DMS53 treated with DMSO at 0.1 percent for 48 hours (cell line): Measurements from ENCODE around the gene IL12RB1.

Experiments used
- DNase-seq: peaks from one replicate; lab custom pipeline; 2025; ENCODE audit not compliant: unreplicated experiment; lab: John Stamatoyannopoulos, UW

The IL12RB1 gene

DNA sequence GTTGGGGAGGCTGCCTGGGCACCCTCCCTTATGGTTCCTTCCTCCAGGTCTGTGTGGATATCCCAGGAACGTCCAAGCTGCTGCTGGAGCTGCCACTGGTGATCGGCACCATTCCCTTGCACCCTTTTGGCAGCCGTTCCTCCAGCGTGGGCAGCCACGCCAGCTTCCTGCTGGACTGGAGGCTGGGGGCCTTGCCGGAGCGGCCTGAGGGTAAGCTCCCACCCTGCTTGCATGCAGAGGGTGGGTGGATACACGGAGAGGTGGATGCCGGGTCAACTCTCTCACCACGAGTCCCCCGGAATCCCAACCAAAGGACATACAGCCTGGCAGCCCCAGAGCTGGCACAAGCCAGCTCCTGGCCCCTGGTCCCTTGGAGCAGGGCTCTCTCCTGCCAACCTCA is 76.6 kb downstream of the IL12RB1 start:
- no peak for DNase-seq

DNA sequence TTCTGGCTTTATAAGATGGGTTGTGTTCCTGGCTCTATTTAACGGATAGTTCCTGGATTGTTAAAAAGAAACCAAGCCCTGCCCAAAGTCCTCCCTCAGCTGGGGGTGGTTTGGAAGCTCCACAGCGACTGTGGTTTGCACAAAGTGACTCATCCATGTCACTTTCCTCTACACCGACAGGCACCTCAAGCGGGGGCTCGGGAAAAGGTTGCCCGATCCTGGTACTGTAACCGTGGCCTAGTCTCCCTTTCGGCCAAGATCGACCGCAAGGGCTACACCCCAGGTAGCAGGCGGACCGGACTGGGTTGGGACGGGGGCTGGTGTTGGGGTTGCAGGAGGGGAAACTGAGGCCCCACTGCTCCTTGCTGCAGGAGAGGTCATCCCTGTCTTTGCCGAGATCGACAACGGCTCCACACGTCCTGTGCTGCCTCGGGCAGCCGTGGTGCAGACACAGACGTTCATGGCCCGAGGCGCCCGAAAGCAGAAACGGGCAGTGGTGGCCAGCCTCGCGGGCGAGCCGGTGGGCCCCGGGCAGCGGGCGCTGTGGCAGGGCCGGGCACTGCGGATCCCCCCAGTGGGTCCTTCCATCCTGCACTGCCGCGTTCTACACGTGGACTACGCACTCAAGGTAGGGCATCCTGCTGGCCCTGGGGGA is 77.2 kb downstream of the IL12RB1 start:
- DNase-seq = no peak
